ENCODE results near the gene CDS2.

CDS2 gene

DNA sequence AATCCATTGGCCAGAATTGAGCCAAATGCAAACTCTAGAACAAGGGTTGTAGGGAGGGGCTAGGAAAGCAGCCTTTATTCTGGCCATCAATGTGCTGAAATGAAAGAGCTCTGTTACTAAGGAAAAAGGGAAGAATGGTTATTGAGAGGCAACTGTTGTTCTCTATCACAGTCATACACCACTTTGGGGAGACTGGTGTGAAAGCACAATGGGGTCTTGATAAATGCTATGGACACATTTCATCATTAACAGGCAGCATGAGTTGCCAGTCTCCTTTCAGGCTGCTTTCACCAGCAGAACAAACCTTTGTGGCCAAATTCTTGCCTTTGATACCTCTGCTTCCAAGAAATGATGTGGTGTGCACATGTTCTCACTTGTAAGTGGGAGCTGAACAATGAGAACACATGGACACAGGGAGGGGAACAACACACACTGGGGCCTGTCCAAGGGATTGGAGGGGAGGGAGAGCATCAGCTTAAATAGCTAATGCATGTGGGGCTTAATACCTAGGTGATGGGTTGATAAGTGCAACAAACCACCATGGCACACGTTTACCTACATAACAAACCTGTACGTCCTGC, 86.2 kb downstream of the CDS2 start:
- DNase-seq (ENCODE audit: low spot score), result no peak

DNA sequence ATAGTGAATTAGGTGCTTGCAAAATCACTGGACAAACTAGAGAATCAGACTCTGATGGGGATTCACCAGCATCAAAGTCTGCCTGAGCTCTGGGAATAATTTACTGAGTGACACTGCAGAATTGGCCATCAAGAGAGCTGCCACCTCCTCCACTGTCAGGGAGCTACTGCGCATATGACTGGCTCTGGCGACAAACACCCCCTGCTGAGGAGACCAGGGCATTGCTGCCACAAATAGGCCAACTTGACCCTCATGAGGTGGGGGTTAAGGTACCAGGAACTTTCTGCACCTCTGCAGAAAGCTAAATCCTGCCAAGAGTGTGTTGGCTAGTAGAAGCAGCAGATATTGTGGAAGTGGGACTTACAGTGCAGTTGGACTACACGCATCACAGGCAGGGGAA, 88.0 kb downstream of the CDS2 start:
- no peak for DNase-seq (ENCODE audit: low spot score)

DNA sequence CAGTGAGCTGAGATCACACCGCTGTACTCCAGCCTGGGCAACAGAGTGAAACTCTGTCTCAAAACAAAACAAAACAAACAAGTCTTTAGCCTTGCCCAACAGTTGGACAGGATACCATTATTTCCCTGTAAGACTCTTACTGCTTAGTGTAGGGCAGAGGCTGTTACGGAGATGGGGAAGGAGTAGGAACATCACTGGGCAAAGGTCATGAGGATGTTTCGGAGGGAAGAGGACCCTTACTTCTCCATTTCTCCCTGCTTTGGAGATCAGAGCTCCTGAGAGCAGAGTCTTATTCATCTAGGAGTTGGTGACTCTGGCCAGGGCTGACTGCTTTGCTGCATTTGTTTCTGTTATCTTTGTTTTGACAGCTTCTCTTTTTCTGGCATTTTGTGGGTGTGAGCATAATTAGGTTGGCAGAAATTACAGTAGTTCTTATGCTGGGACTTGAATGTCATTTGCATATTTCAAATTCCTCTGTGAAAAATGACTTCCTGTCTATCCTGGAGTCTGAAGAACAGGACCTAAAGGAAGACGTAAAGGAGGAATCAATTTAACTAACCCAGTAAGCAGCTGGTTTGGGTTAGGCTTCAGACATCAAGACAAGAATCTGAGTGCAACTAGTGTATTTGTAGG, 89.0 kb downstream of the CDS2 start:
- DNase-seq (ENCODE audit: low spot score), result no peak

DNA sequence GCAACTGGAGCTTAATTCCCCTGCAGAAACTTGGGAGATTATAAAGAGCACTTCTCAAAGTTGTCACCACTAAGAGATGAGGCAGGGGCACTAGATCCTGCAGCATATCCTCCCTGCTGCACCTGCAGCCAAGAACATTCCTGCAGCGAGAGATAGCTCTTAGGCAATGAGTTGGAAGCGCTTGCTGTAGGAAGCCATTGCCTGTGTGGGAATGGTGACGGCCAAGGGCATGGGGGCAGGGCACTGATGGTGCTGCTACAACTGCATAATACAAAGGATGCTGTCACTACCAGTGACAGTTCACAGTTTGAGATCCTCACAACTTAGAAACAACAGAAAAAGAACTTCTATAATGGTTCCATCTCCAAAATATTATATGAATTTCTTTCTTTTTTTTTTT, 89.9 kb downstream of the CDS2 start:
- no peak for DNase-seq (ENCODE audit: low spot score)

DNA sequence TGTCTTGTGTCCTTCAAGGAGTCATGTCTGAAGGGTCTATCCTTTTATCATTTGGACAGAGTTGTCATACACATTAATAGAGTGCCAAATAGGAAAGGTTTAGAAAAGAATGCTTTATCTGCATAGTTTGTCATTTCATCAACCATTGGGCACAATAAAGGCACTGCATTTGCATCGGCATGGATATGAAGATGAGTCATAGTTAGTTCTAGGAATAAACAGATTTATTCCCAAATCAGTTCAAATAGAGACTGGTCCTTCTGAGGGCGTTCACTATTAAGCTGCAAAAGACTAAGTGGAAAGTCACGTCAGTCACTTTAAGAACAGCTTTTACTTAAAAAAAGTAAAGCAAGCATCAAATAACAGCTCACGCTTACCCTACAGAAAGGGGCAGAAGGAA, 90.8 kb downstream of the CDS2 start:
- no peak for DNase-seq (ENCODE audit: low spot score)

DNA sequence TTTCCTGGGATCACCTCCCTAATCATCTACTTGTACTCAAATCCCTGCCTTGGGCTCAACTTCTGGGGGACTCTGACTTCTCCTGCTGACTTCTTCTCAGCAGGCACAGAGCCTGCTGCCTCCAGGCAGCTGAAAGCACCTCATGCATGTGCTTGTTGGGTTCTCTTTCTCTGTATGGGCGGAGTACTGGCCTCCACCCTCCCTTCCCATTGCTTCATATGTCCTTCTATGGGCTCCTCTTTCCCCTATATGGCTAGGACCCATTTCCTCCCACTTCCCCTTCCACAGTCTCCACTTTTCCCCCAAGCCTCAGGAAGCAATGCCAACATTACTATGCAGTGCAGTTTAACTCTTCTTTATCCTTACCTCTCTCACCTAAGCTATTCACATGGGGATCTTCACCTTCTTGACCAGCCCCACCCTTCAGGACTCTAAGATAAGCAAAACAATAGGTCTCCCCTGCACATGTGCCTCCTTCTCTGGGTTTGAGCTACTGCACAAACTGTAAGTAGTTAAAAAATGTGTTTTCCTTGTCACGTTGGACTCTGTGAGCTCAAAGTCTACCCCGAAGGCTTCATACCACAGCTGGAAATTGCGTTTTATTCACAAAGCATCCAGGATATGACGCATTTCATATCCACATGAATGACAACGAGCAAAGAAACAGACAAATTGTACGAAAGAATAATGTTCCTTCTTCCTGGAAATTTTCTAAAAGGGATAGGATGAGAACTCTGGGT, 93.7 kb downstream of the CDS2 start:
- no peak for DNase-seq (ENCODE audit: low spot score)

DNA sequence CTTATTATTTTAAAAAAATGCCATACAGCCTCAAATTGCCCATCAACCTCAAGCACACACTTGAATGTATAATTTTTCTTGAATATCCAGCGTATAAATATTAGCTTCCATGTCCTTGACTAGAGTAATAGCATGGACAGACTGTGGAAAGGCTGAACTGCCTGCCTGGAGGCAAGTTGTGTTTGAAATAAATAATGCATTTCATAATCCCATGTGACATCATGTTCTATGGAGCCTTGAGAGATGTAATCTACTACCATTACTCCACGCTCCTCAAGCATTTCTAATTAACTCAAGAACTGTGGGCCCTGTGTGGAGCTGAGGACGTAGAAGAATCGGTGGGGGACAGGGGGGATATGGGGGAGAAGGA, 94.2 kb downstream of the CDS2 start:
- DNase-seq (ENCODE audit: low spot score), result no peak

DNA sequence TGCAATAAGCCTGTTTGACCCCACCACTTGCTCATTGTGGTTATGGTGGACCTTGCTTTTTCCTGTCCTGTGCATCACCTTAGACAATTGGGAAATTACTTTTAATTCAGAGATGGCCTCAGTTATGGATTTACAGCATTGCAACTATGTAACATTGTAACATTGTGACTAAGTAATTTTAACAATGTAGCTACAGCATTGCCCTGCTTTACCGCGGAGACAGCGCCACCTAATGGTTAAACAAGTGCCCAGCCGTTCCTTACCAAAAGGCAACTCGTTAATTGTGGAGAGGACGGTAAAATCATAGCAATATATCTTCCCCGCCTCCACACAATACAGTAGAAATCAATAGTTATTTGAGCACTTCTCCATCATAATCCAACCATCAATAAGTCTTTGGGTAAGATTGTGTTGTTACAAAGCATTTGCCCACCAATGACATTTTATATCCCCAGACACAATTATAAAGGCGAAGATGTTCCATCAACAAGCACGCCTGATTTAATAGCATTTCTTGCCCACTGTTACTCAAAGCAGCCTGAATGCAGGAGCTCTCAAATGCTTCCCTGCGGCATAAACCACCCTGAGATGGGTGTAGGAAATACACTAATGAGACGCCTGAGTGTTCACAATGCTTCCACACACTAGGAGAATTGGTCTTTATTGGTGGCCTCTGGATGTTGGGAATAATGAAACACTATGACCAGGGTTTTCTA, 96.3 kb downstream of the CDS2 start:
- peak; percentile 70 for DNase-seq (ENCODE audit: low spot score)

DNA sequence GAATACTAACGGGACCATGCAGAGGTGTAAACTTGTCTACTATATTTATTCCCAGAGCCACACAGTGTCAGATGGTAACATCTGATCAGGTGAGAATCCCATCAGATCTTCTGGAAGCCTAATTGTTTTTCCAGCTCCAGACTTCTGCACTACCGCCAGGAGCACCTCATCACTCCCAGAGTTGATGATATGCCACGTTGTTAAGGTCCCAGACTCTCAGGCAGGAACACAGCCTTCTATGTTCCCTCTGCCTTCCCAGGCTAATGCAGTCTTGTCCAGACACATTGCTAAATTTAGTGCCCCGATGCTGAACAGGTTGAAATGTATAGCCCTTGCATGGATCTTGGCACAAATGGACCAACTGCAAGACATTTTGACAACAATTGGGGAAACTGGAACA, 103.7 kb downstream of the CDS2 start:
- DNase-seq (ENCODE audit: low spot score), result no peak

DNA sequence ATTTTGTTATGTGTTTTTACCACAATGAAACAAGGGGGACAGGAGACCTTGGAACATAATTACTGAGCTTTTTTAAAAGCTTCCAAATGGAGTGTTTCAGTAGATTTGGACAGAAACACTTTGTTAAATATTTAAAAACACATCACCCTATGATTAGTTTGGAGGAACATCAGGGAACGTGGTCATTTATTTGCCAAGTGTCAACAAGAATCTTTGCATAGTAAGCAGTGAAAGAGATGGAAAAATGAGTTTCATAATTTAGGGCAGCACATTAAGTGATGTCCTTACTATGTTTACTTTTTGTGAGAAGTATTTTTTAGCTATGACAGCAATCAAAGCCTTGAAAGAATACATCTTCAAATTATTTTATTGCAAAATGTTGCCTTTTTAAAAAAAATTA, 107.3 kb downstream of the CDS2 start:
- DNase-seq (ENCODE audit: low spot score), result no peak

DNA sequence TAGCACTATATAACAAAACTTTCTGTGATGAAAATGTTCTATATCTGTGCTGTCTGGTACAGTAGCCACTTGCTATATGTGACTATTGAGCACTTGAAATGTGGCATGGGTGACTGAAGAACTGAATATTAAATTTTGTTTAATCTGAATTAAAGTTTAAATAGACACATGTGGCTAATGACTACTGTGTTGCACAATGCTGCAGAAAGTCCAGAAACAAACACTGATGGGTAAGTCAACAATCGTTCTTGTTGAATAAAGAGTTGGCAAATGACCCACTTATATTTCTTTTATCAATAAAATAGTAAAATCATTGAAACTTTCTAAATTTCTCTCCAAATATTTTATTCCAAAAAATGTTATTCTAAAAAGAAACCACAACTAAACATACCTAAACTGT, 108.2 kb downstream of the CDS2 start:
- no peak for DNase-seq (ENCODE audit: low spot score)

Data from AG08396 (cell line).